ENCODE data around the gene CHKB.
A peak's percentile ranks its signal among the peaks of the same experiment; 100 is the strongest.
"Not testable (repeated sequence)": the region's sequence is repeated elsewhere in the genome, so short reads cannot be mapped to it uniquely, and the experiment has no call there.

Gene CHKB

GRCh38 chr22:50611341-50612060 lies 28.9 kb upstream of the CHKB start:
- DNase-seq, result no peak

GRCh38 chr22:50610581-50610980 lies 27.9 kb upstream of the CHKB start:
- DNase-seq, result no peak

GRCh38 chr22:50610041-50610451 lies 27.4 kb upstream of the CHKB start:
- no peak for DNase-seq

- DNase-seq, result no peak
These were observed 26.9 kb upstream of the CHKB start for GRCh38 chr22:50609599-50609998.

- no peak for DNase-seq
These were observed 26.3 kb upstream of the CHKB start for GRCh38 chr22:50608996-50609395.

- not testable (repeated sequence) for DNase-seq
These were observed 25.6 kb upstream of the CHKB start for GRCh38 chr22:50608058-50608840.

GRCh38 chr22:50607659-50608020 lies 25.0 kb upstream of the CHKB start:
- DNase-seq, result no peak

- DNase-seq, result no peak
These were observed 24.5 kb upstream of the CHKB start for GRCh38 chr22:50606946-50607658.

GRCh38 chr22:50606165-50606945 lies 23.7 kb upstream of the CHKB start:
- no peak for DNase-seq

- DNase-seq, result no peak
These were observed 23.0 kb upstream of the CHKB start for GRCh38 chr22:50605613-50606074.

GRCh38 chr22:50605002-50605612 lies 22.5 kb upstream of the CHKB start:
- DNase-seq, result no peak

GRCh38 chr22:50604256-50605001 lies 21.8 kb upstream of the CHKB start:
- no peak for DNase-seq

- no peak for DNase-seq
These were observed 21.0 kb upstream of the CHKB start for GRCh38 chr22:50603511-50604255.

GRCh38 chr22:50602338-50602700 lies 19.7 kb upstream of the CHKB start:
- DNase-seq, result no peak

GRCh38 chr22:50601669-50602337 lies 19.2 kb upstream of the CHKB start:
- DNase-seq, result no peak

GRCh38 chr22:50600967-50601668 lies 18.5 kb upstream of the CHKB start:
- no peak for DNase-seq

GRCh38 chr22:50600538-50600937 lies 17.9 kb upstream of the CHKB start, which contains the start of gene MAPK8IP2:
Gene MAPK8IP2, plus strand, starts transcription at chr22:50600793. Its CDS starts 26 bp downstream, at chr22:50600819.
- DNase-seq, result no peak

GRCh38 chr22:50599816-50600455 lies 17.3 kb upstream of the CHKB start:
- peak; percentile 60 for DNase-seq

- DNase-seq, result no peak
These were observed 14.4 kb upstream of the CHKB start for GRCh38 chr22:50597097-50597496.

Data from stimulated activated CD4-positive, alpha-beta T cell treated with anti-CD3 and anti-CD28 coated beads, Interleukin-12 subunit alpha, Interleukin-12 subunit beta, amount 100 ng/mL, for 4 hours (primary cell).